ENCODE data around the gene GPR155.
"Not testable (repeated sequence)": the region's sequence is repeated elsewhere in the genome, so short reads cannot be mapped to it uniquely, and the experiment has no call there.

GRCh38 chr2:174410039-174410438 lies 76.8 kb downstream of the GPR155 start:
- TF ChIP-seq, protein P1, sequence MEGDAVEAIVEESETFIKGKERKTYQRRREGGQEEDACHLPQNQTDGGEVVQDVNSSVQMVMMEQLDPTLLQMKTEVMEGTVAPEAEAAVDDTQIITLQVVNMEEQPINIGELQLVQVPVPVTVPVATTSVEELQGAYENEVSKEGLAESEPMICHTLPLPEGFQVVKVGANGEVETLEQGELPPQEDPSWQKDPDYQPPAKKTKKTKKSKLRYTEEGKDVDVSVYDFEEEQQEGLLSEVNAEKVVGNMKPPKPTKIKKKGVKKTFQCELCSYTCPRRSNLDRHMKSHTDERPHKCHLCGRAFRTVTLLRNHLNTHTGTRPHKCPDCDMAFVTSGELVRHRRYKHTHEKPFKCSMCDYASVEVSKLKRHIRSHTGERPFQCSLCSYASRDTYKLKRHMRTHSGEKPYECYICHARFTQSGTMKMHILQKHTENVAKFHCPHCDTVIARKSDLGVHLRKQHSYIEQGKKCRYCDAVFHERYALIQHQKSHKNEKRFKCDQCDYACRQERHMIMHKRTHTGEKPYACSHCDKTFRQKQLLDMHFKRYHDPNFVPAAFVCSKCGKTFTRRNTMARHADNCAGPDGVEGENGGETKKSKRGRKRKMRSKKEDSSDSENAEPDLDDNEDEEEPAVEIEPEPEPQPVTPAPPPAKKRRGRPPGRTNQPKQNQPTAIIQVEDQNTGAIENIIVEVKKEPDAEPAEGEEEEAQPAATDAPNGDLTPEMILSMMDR (conservative IDR thresholded peaks at IDR 0.05) = not testable (repeated sequence)
- not testable (repeated sequence) for TF ChIP-seq EZH2 (IDR thresholded peaks at IDR 0.05; ENCODE audit: low read depth)

All from PC-9 (cell line).